Gastroesophageal sphincter (tissue), 4 donors: ENCODE results near the gene WDR45B. TPM values are rescaled to one million over a fixed set of nuclear protein-coding genes. Genes with fewer than 3 reads are reported as not detected.

Experiments used
- ATAC-seq: fragments of 150-250 bp; one replicate; pipeline ENCODE4 v1.9.1; 2016; ENCODE audit warnings: mild to moderate bottlenecking, moderate library complexity
- H3K27ac ChIP-seq, 4 donors: fragments of 200-600 bp; sonication (generic) in 3 of 4; 1 replicate in 3 of 4; 2 replicates in 1 of 4; pipeline ENCODE4 v1.5.1; 2016 to 2019
- H3K27me3 ChIP-seq: fragments of 200-600 bp; sonication (generic); one replicate; pipeline ENCODE4 v1.5.1; 2019
- H3K36me3 ChIP-seq, 2 donors: fragments of 200-600 bp; sonication (generic); one replicate each; pipeline ENCODE4 v1.5.1; 2019; ENCODE audit warnings: control low read depth in 1 of 2
- H3K4me1 ChIP-seq, 3 donors: fragments of 200-600 bp; sonication (generic); 1 replicate in 2 of 3; 2 replicates in 1 of 3; pipeline ENCODE4 v1.5.1; 2016 to 2019; ENCODE audit warnings: control low read depth in 2 of 3
- H3K4me3 ChIP-seq, 2 donors: fragments of 200-600 bp; sonication (generic); one replicate each; pipeline ENCODE4 v1.5.1; 2019; ENCODE audit warnings: mild to moderate bottlenecking in 1 of 2, moderate library complexity in 1 of 2
- H3K9me3 ChIP-seq, 3 donors: fragments of 200-600 bp; sonication (generic); one replicate each; pipeline ENCODE4 v1.5.1; 2017 to 2019; ENCODE audit warnings: control low read depth in 2 of 3
- EP300 ChIP-seq: sonication (generic); formaldehyde crosslinking; IDR thresholded peaks from one replicate; pipeline ENCODE4 v1.6.1; 2017; ENCODE audit warnings: antibody characterized with exemption, mild to moderate bottlenecking
- POLR2A ChIP-seq, 2 donors: fragments of 450-650 bp; IDR thresholded peaks; one replicate each; pipeline ENCODE4 v1.6.1; 2017; ENCODE audit warnings: antibody characterized with exemption in 2 of 2, mild to moderate bottlenecking in 2 of 2, moderate library complexity in 1 of 2
- POLR2AphosphoS5 ChIP-seq: sonication (generic); formaldehyde crosslinking; IDR thresholded peaks from one replicate; pipeline ENCODE4 v1.6.1; 2017; ENCODE audit warnings: antibody characterized with exemption
- WGBS, 2 donors: methylation state at CpG; one replicate each; pipeline ENCODE4 v1.1.5; 2018; ENCODE audit warnings: low coverage in 1 of 2; 5-methylcytosine and 5-hydroxymethylcytosine counted together
- total RNA-seq, 4 donors: library from RNA; depleted of rRNA; stranded (reverse); fragments of >200 nt; gene quantifications; one replicate each; pipeline ENCODE4 v1.1.0, GENCODE V29; 2016
- TF ChIP-seq, protein P1 (sequence below), 4 experiments: fragments of 200-600 bp in 2 of 4; fragments of 450-650 bp in 2 of 4; sonication (generic) in 1 of 4; IDR thresholded peaks; one replicate each; pipeline ENCODE4 v1.5.1; 2017 to 2019; ENCODE audit warnings: antibody characterized with exemption in 4 of 4, mild to moderate bottlenecking in 2 of 4, moderate library complexity in 2 of 4

The WDR45B gene
- total RNA-seq, 4 donors from 2014 or later, result 70.8 to 77.4 (median 76.4) TPM

DNA sequence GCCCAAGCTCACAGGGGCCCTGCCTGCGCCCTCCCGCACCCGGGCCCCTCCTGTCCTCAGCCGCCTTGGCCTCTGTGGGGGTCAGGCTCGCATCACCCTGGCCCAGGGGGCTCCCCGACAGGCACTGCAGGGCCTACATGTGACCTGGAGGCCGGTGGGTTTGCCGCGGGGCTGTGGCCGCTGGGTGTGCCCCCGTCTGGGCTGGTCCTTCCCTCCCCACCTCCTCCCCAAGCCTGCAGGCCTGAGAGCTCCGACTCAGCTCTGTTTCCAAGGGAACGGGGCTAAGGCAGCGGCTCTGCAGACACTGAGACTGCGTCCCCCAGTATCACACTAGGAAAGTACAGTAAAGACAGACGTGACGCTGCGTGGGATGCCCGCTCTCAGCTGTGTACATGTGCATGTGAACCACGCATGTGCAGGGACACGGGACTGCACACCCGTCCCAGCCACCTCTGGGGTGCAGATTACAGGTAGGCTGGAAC lies 16.5 kb upstream of the WDR45B start:
- 94 to 95% methylated on average over 7 of the region's 22 CpGs for WGBS, 2 donors
- no peaks in the 10 kb centered on the region for H3K9me3 ChIP-seq
- peaks cover 0 to 56% of the 10 kb centered on the region in 2 donors for H3K36me3 ChIP-seq
- ATAC-seq, result no peak
- no peak for TF ChIP-seq POLR2AphosphoS5
- TF ChIP-seq, protein P1, sequence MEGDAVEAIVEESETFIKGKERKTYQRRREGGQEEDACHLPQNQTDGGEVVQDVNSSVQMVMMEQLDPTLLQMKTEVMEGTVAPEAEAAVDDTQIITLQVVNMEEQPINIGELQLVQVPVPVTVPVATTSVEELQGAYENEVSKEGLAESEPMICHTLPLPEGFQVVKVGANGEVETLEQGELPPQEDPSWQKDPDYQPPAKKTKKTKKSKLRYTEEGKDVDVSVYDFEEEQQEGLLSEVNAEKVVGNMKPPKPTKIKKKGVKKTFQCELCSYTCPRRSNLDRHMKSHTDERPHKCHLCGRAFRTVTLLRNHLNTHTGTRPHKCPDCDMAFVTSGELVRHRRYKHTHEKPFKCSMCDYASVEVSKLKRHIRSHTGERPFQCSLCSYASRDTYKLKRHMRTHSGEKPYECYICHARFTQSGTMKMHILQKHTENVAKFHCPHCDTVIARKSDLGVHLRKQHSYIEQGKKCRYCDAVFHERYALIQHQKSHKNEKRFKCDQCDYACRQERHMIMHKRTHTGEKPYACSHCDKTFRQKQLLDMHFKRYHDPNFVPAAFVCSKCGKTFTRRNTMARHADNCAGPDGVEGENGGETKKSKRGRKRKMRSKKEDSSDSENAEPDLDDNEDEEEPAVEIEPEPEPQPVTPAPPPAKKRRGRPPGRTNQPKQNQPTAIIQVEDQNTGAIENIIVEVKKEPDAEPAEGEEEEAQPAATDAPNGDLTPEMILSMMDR (IDR thresholded peaks at IDR 0.05), result no peak
- TF ChIP-seq EP300, result no peak
- TF ChIP-seq POLR2A (IDR thresholded peaks at IDR 0.05), result no peak
- peaks cover 0 to 15% (median 0%) of the 10 kb centered on the region in 3 donors for H3K4me1 ChIP-seq
- no peaks in the 10 kb centered on the region for H3K27me3 ChIP-seq
- no peak overlapping the region for H3K27ac ChIP-seq
- H3K4me3 ChIP-seq, result no peak overlapping the region

DNA sequence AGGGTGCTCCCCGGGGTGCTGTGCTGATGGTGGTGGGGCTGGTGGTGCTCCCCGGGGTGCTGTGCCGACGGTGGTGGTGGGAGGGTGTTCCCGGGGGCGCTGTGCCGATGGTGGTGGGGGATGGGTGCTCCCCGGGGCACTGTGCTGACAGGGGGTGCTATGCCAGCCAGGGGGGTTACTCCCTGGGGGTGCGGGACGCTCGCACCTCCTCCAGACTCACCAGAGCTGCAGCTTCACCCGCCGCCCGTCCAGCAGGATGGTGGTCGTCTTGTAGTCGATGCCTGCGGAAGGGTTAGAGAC lies 16.0 kb upstream of the WDR45B start:
- TF ChIP-seq POLR2A (IDR thresholded peaks at IDR 0.05) (no peak), POLR2AphosphoS5 (no peak), EP300 (no peak)
- TF ChIP-seq, protein P1 (IDR thresholded peaks at IDR 0.05), result no peak
- Histone ChIP-seq H3K36me3 (peaks cover 0 to 61% of the 10 kb centered on the region in 2 donors), H3K9me3 (no peaks in the 10 kb centered on the region), H3K27me3 (no peaks in the 10 kb centered on the region), H3K4me3 (no peak overlapping the region), H3K4me1 (peaks cover 0 to 10% (median 0%) of the 10 kb centered on the region in 3 donors), H3K27ac (no peak overlapping the region)
- WGBS, 2 donors, result 100% methylated on average over 6 of the region's 17 CpGs; no CpG with 5 or more reads in 1 of the 2 donors
- ATAC-seq, result no peak

DNA sequence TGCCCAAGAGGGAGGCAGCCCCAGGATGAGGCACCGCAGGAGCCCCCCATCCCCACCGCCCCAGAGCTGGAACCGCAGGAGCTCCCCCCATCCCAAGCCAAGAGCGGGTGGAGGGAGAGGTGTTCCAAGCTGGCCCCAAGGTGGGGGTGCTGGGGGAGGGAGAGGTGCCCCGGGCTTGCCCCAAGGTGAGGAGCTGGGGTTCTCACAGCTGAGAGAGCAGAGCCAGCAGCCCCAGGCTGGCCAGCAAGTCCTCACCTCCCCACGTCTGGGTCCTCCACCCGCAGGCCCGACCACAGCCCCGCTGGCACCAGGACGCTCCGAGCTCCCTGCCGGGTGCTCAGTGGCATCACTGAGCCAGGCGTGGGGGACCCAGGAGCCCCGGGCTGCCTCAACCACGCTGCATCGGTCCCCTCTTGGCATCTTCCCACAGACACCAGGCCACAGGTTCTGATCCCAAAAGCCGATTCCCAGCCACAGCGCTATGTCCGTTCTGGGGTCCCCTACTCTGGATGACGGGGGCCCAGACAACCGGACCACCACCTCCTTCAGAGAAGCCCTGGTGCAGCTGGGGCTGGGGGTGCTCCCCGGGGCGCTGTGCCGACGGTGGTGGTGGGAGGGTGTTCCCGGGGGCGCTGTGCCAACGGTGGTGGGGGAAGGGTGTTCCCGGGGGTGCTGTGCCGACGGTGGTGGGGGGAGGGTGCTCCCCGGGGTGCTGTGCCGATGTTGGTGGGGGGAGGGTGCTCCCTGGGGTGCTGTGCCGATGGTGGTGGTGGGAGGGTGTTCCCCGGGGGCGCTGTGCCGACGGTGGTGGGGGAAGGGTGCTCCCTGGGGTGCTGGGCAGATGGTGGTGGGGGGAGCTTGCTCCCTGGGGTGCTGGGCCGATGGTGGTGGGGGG lies 15.4 kb upstream of the WDR45B start:
- peaks cover 0 to 4% (median 0%) of the 10 kb centered on the region in 3 donors for H3K4me1 ChIP-seq
- ATAC-seq, result no peak
- no peak overlapping the region for H3K4me3 ChIP-seq
- no peaks in the 10 kb centered on the region for H3K27me3 ChIP-seq
- 100% methylated on average over 1 of the region's 39 CpGs; no CpG with 5 or more reads in 1 of the 2 donors for whole genome bisulfite sequencing, 2 donors
- H3K36me3 ChIP-seq, result peaks cover 0 to 67% of the 10 kb centered on the region in 2 donors
- TF ChIP-seq POLR2A (IDR thresholded peaks at IDR 0.05) (no peak), EP300 (no peak), POLR2AphosphoS5 (no peak)
- TF ChIP-seq, protein P1 (IDR thresholded peaks at IDR 0.05), result no peak
- H3K9me3 ChIP-seq, result no peaks in the 10 kb centered on the region
- H3K27ac ChIP-seq, result no peak overlapping the region

GRCh38 chr17:82662711-82663261 lies 14.5 kb upstream of the WDR45B start:
- H3K9me3 ChIP-seq, result no peaks in the 10 kb centered on the region
- H3K4me3 ChIP-seq, result no peak overlapping the region
- H3K4me1 ChIP-seq, result no peaks in the 10 kb centered on the region
- ATAC-seq, result no peak
- no peaks in the 10 kb centered on the region for H3K27me3 ChIP-seq
- H3K27ac ChIP-seq, result no peak overlapping the region
- H3K36me3 ChIP-seq, result peaks cover 0 to 73% of the 10 kb centered on the region in 2 donors
- TF ChIP-seq, protein P1 (IDR thresholded peaks at IDR 0.05), result no peak
- no peak for TF ChIP-seq EP300
- TF ChIP-seq POLR2A (IDR thresholded peaks at IDR 0.05), result no peak
- TF ChIP-seq POLR2AphosphoS5, result no peak
- WGBS, 2 donors, result 78 to 90% methylated on average over 2 to 8 of the region's 20 CpGs
